Caco-2 (cell line): ENCODE measurements around the gene SFN. TPM values are rescaled to one million over a fixed set of nuclear protein-coding genes. Genes with fewer than 3 reads are reported as not detected.

Source experiments
- BruUV-seq: library from RNA; stranded (reverse); fragments of 400-500 nt; replicated peaks from 2 replicates; lab custom pipeline; 2021; lab: Mats Ljungman, UMichigan
- CTCF ChIA-PET: fragments of 300-600 bp; sonication (Branson Sonifier 250); formaldehyde crosslinking; loops from one replicate; lab custom pipeline; 2022; ENCODE audit warnings: antibody characterized with exemption; lab: Charles Lee
- POLR2A ChIA-PET: fragments of 300-600 bp; sonication (Branson Sonifier 250); formaldehyde crosslinking; loops from one replicate; lab custom pipeline; 2022; ENCODE audit warnings: antibody characterized with exemption; lab: Charles Lee
- DNase-seq, 2 experiments: peaks; one replicate each; pipeline versions ENCODE4 v3.0.0 to v3.0.0-alpha.2; 2020 to 2022
- H3K27me3 ChIP-seq: replicated peaks from 2 replicates; pipeline ENCODE4 v1.6.0; 2011; ENCODE audit warnings: low read length; ENCODE audit not compliant: control insufficient read depth, insufficient read depth
- H3K36me3 ChIP-seq: 2 replicates; pipeline ENCODE4 v1.5.1; 2011; ENCODE audit warnings: low read length; ENCODE audit not compliant: control insufficient read depth, insufficient read depth
- H3K4me1 ChIP-seq: fragments of 250-450 bp; sonication (Bioruptor Pico); 2 replicates; pipeline ENCODE4 v1.5.1; 2020; ENCODE audit warnings: mild to moderate bottlenecking
- H3K4me3 ChIP-seq: 2 replicates; pipeline ENCODE4 v1.5.1; 2011; ENCODE audit warnings: low read depth, mild to moderate bottlenecking, control low read depth, low read length
- H3K9me3 ChIP-seq: fragments of 250-450 bp; sonication (Bioruptor Pico); 2 replicates; pipeline ENCODE4 v1.5.1; 2020; ENCODE audit warnings: mild to moderate bottlenecking, moderate library complexity
- H3K27ac Mint-ChIP-seq: one replicate; pipeline ENCODE4 v1.8.0; 2022; ENCODE audit warnings: mixed read lengths; ENCODE audit not compliant: unreplicated experiment
- H3K27me3 Mint-ChIP-seq: one replicate; pipeline ENCODE4 v1.8.0; 2022; ENCODE audit warnings: mixed read lengths; ENCODE audit not compliant: insufficient read depth, unreplicated experiment
- H3K36me3 Mint-ChIP-seq: one replicate; pipeline ENCODE4 v1.8.0; 2022; ENCODE audit warnings: mild to moderate bottlenecking, mixed read lengths; ENCODE audit not compliant: insufficient read depth, unreplicated experiment
- H3K4me1 Mint-ChIP-seq: one replicate; pipeline ENCODE4 v1.8.0; 2022; ENCODE audit warnings: low read depth, mixed read lengths; ENCODE audit not compliant: unreplicated experiment
- H3K4me3 Mint-ChIP-seq: one replicate; pipeline ENCODE4 v1.8.0; 2022; ENCODE audit warnings: mild to moderate bottlenecking, moderate library complexity, mixed read lengths; ENCODE audit not compliant: unreplicated experiment
- H3K9me3 Mint-ChIP-seq: one replicate; pipeline ENCODE4 v1.8.0; 2022; ENCODE audit warnings: mixed read lengths; ENCODE audit not compliant: unreplicated experiment
- CTCF ChIP-seq, 2 experiments: fragments of 200-600 bp in 1 of 2; IDR thresholded peaks; 1 replicate in 1 of 2; 2 replicates in 1 of 2; pipeline versions ENCODE4 v1.5.1 to v1.8.0; 2011 to 2022; ENCODE audit warnings: antibody characterized with exemption in 1 of 2, control low read depth in 1 of 2, inconsistent platforms in 1 of 2, low read depth in 1 of 2, low read length in 1 of 2, mild to moderate bottlenecking in 1 of 2, moderate library complexity in 1 of 2; ENCODE audit not compliant: insufficient read depth in 1 of 2, severe bottlenecking in 1 of 2, unreplicated experiment in 1 of 2
- intact Hi-C: fragments of 100-400 bp; cut with micrococcal nuclease; formaldehyde crosslinking; loops from one replicate; pipeline ENCODE4 v1.10.0; 2022; ENCODE audit not compliant: unreplicated experiment
- total RNA-seq: library from RNA; stranded (reverse); gene quantifications from 2 replicates; pipeline ENCODE4 v1.2.3, GENCODE V29; 2022

The SFN gene
- total RNA-seq, 1 experiment from 2014 or later = 21.4 TPM

- peak in 1 of 2 experiments; percentile 14 for DNase-seq
- no peaks in the 10 kb centered on the region for H3K9me3 Mint-ChIP-seq
- ChIA-PET POLR2A (no interaction called here), CTCF (interaction anchor here (0.5 kb wide), 1 partner anchor 35 kb away, joined by 3 read pairs; no protein-coding TSS in a partner anchor)
- H3K27me3 ChIP-seq = no peaks in the 10 kb centered on the region
- no peak overlapping the region for H3K4me3 ChIP-seq
- H3K4me1 Mint-ChIP-seq = peaks cover 7% of the 10 kb centered on the region
- H3K9me3 ChIP-seq = no peaks in the 10 kb centered on the region
- BruUV-seq = no TSS peak
- intact Hi-C loops = loop anchor here (10.0 kb wide), 1 partner anchor 166 kb away; the partner anchor contains the start of gene ARID1A
- H3K4me3 Mint-ChIP-seq = no peak overlapping the region
- peaks cover 21% of the 10 kb centered on the region for H3K36me3 Mint-ChIP-seq
- no peaks in the 10 kb centered on the region for H3K36me3 ChIP-seq
- 0 out of 2 replicates have a peak, but pooled peaks cover 3% of the 10 kb centered on the region for H3K4me1 ChIP-seq
- no peak overlapping the region for H3K27ac Mint-ChIP-seq
- TF ChIP-seq CTCF (IDR thresholded peaks at IDR 0.05; ENCODE audit: insufficient read depth in 1 of 2, low read depth in 1 of 2, low read length in 1 of 2, severe bottlenecking in 1 of 2, unreplicated experiment in 1 of 2) = peak in 1 of 2 experiments; percentile 15
- no peaks in the 10 kb centered on the region for H3K27me3 Mint-ChIP-seq
These were observed 1.7 kb upstream of the SFN start for GRCh38 chr1:26861286-26861701.

- DNase-seq = no peak
- H3K36me3 ChIP-seq = no peaks in the 10 kb centered on the region
- H3K27me3 Mint-ChIP-seq = no peaks in the 10 kb centered on the region
- no peaks in the 10 kb centered on the region for H3K9me3 Mint-ChIP-seq
- peaks cover 7% of the 10 kb centered on the region for H3K4me1 Mint-ChIP-seq
- CTCF ChIA-PET = interaction anchor here (0.5 kb wide), 1 partner anchor 34 kb away, joined by 3 read pairs; no protein-coding TSS in a partner anchor
- H3K4me3 Mint-ChIP-seq = no peak overlapping the region
- POLR2A ChIA-PET = no interaction called here
- H3K9me3 ChIP-seq = no peaks in the 10 kb centered on the region
- no peaks in the 10 kb centered on the region for H3K27me3 ChIP-seq
- H3K27ac Mint-ChIP-seq = peak overlapping the region; percentile 94
- H3K4me3 ChIP-seq = no peak overlapping the region
- peaks cover 18% of the 10 kb centered on the region for H3K36me3 Mint-ChIP-seq
- 0 out of 2 replicates have a peak, but pooled peaks cover 3% of the 10 kb centered on the region for H3K4me1 ChIP-seq
- intact Hi-C loops = loop anchor here (10.0 kb wide), 1 partner anchor 167 kb away; the partner anchor contains the start of gene ARID1A
- no peak for TF ChIP-seq CTCF (IDR thresholded peaks at IDR 0.05; ENCODE audit: insufficient read depth in 1 of 2, low read depth in 1 of 2, low read length in 1 of 2, severe bottlenecking in 1 of 2, unreplicated experiment in 1 of 2)
- no TSS peak for BruUV-seq
These were observed 1.0 kb upstream of the SFN start for GRCh38 chr1:26861889-26862378.

GRCh38 chr1:26863685-26864077, 732 bp downstream of the SFN start:
- intact Hi-C loops = loop anchor here (10.0 kb wide), 1 partner anchor 169 kb away; the partner anchor contains the start of gene ARID1A
- Mint-ChIP-seq H3K4me3 (peak overlapping the region; percentile 82), H3K9me3 (no peaks in the 10 kb centered on the region), H3K4me1 (peaks cover 14% of the 10 kb centered on the region), H3K27me3 (no peaks in the 10 kb centered on the region), H3K36me3 (peaks cover 23% of the 10 kb centered on the region), H3K27ac (peak overlapping the region; percentile 94)
- H3K36me3 ChIP-seq = no peaks in the 10 kb centered on the region
- ChIA-PET POLR2A (interaction anchor here (0.8 to 1.2 kb wide), 2 partner anchors 27 to 37 kb away, joined by 3 read pairs; partner anchors contain the start of genes GPATCH3 and GPN2), CTCF (interaction anchor here (0.8 kb wide), 1 partner anchor 134 kb away, joined by 3 read pairs; no protein-coding TSS in a partner anchor)
- H3K4me3 ChIP-seq = peak overlapping the region; percentile 47
- DNase-seq = no peak
- no TSS peak for BruUV-seq
- no peaks in the 10 kb centered on the region for H3K9me3 ChIP-seq
- no peak for TF ChIP-seq CTCF (IDR thresholded peaks at IDR 0.05; ENCODE audit: insufficient read depth in 1 of 2, low read depth in 1 of 2, low read length in 1 of 2, severe bottlenecking in 1 of 2, unreplicated experiment in 1 of 2)
- 0 out of 2 replicates have a peak, but pooled peaks cover 7% of the 10 kb centered on the region for H3K4me1 ChIP-seq
- H3K27me3 ChIP-seq = no peaks in the 10 kb centered on the region
